ENCODE measurements around the gene OR9A4.

- TF ChIP-seq POLR2A (IDR thresholded peaks at IDR 0.05; ENCODE audit: low read length) (no peak), GATA1 (IDR thresholded peaks at IDR 0.05; ENCODE audit: low read depth, low read length) (no peak)
Observed at GRCh38 chr7:141884539-141885225, 31.5 kb upstream of the OR9A4 start.

Measured in erythroblast (primary cell).